Measurements from ENCODE around the gene PKN3. TPM values are rescaled to one million over a fixed set of nuclear protein-coding genes. Genes with fewer than 3 reads are reported as not detected.
A peak's percentile ranks its signal among the peaks of the same experiment; 100 is the strongest.

Gene PKN3
- total RNA-seq, 2 experiments from 2014 or later, result 9.3 to 10.7 TPM

DNA sequence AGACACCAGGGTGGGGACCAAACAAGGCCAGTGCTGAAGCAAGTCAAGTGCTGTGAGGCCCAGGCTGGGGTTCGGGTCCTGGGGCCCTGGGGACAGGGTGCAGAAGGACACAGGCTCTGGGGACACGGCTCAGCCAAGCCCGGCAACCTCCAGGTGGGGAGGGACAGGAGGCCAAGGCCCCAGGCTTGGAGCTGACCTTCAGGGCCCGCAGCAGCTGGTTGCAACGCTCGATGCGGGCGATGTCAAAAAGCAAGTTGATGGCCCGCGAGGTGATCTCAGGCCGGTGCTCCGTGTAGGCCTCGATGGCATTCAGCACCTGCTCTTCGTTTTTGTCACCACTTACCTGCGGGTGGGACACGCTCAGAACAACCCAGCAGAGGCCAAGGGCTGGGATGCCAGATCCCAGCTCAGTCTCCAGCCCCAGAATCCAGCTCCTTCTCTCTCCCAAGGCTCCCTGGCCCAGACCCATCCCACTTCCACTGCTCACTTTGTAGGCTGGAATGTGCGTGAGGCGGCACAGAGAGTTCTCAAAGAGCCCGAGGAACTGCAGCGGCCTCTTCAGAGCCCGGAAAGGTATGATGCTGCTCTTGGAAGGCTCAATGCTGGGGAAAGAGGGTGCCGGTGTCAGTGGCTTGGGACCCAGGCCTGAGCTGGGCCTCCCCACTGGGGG, 48.8 kb downstream of the PKN3 start:
- CTCF ChIA-PET, result interaction anchor here (0.6 to 1.1 kb wide), 2 partner anchors 112 kb away, joined by 3 read pairs; no protein-coding TSS in a partner anchor
- POLR2A ChIA-PET, result no interaction called here
- Mint-ChIP-seq H3K36me3 (ENCODE audit: low read depth) (no peaks in the 10 kb centered on the region), H3K27me3 (no peaks in the 10 kb centered on the region), H3K4me3 (no peak overlapping the region), H3K9me3 (no peaks in the 10 kb centered on the region), H3K4me1 (ENCODE audit: low read depth) (no peaks in the 10 kb centered on the region), H3K27ac (no peak overlapping the region)
- DNase-seq, result no peak
- ATAC-seq, result no peak
- intact Hi-C loops (cut with micrococcal nuclease), result no loop called here
- TF ChIP-seq CTCF (IDR thresholded peaks at IDR 0.05), result no peak

DNA sequence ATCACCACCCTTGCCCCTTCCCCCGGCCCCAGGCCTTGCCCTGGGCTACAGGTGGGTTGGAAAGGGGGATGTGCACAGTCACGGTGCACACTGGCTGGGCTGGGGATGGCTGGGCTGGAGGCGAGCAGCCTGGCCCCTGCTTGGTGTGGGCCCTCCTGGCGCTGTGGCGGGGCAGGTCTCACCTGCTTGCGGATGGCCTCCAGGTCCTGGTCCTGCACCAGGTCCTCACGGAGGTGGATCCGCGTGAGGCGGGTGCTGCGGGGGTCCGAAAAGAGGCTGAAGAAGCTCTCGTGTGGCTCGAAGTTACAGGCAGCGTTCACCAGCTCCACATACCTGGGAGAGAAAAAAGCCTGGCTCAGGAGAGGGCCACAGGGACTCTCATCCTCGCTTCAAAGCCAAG, 51.3 kb downstream of the PKN3 start:
- Mint-ChIP-seq H3K9me3 (no peaks in the 10 kb centered on the region), H3K27ac (no peak overlapping the region), H3K4me3 (no peak overlapping the region), H3K27me3 (no peaks in the 10 kb centered on the region), H3K4me1 (ENCODE audit: low read depth) (no peaks in the 10 kb centered on the region), H3K36me3 (ENCODE audit: low read depth) (no peaks in the 10 kb centered on the region)
- intact Hi-C loops (cut with micrococcal nuclease), result no loop called here
- DNase-seq (no peak), ATAC-seq (no peak)
- POLR2A ChIA-PET, result interaction anchor here (0.9 to 1.1 kb wide), 2 partner anchors 13 to 37 kb away, joined by 3 read pairs; no protein-coding TSS in a partner anchor
- CTCF ChIA-PET, result interaction anchor here (0.6 kb wide), 1 partner anchor 175 kb away, joined by 3 read pairs; no protein-coding TSS in a partner anchor
- TF ChIP-seq CTCF (IDR thresholded peaks at IDR 0.05), result no peak

DNA sequence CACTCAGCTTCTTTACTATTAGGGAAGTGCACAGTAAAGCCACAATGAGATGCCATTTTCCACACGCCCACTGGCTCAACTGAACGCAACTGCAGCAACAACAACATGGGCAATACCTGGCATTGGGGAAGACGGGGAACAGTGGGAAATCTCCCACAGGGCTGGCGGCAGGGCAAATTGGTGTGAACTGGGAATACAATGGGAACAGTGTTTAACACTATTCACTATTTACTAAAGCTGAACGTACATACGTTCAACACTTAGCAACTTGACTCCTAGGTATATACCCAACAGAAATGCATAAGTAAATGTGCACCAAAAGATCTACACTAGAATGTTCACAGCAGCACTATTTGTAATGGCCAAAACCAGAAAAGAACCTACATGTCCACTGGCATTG, 55.3 kb downstream of the PKN3 start:
- POLR2A ChIA-PET, result no interaction called here
- intact Hi-C loops (cut with micrococcal nuclease), result no loop called here
- H3K9me3 Mint-ChIP-seq, result no peaks in the 10 kb centered on the region

DNA sequence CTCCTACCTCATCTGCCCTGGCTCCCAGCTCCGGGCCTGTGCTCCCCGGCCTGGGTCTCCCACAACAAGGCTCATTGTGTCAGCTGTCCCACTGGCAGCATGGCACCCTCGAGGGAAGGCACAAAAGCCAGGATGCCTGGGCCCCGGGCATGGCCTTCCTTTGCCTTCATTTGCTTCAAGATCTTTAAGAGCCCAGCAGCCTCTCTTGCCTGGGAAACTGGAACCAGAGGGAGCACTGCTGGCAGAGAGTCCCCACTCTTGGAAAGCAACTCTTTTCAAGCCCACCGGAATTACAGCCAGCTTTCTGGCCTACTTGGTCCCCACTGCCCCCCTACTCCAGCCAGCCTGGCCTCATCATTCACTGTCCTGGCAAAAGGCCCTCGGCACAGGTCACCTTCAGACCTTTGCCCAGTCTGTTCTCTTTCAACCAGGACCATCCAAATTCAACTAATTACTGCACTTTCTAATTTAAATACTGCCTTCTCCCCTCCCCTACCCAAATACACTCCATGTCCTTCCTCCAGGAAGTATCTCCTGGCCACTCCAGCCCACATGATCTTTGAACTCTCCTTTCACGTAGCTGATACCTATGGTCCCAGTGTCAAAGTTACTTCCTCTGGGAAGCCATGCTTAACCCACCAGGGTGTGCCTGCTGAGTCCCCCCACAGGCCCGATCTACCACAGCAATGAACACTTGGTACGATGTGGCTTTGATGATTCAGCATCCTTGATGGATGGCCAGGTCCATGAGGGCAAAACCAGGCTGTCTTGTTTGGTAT, 60.6 kb downstream of the PKN3 start:
- ChIA-PET CTCF (no interaction called here), POLR2A (interaction anchor here (0.6 to 1.4 kb wide), 2 partner anchors 9 to 40 kb away, joined by 3 to 4 read pairs; partner anchors contain the start of gene ZER1)
- intact Hi-C loops (cut with micrococcal nuclease), result no loop called here
- Mint-ChIP-seq H3K27me3 (no peaks in the 10 kb centered on the region), H3K4me3 (no peak overlapping the region), H3K27ac (no peak overlapping the region), H3K9me3 (no peaks in the 10 kb centered on the region), H3K36me3 (ENCODE audit: low read depth) (no peaks in the 10 kb centered on the region), H3K4me1 (ENCODE audit: low read depth) (peaks cover 4% of the 10 kb centered on the region)
- DNase-seq (no peak), ATAC-seq (no peak)
- TF ChIP-seq CTCF (IDR thresholded peaks at IDR 0.05), result no peak

More for the DNA sequence above, 55.3 kb downstream of the PKN3 start:
- H3K27me3 Mint-ChIP-seq, result no peaks in the 10 kb centered on the region
- CTCF ChIA-PET, result no interaction called here
- H3K4me3 Mint-ChIP-seq, result no peak overlapping the region
- no peak for ATAC-seq
- H3K27ac Mint-ChIP-seq, result no peak overlapping the region
- no peak for DNase-seq
- H3K36me3 Mint-ChIP-seq (ENCODE audit: low read depth), result no peaks in the 10 kb centered on the region
- no peaks in the 10 kb centered on the region for H3K4me1 Mint-ChIP-seq (ENCODE audit: low read depth)
- TF ChIP-seq CTCF (IDR thresholded peaks at IDR 0.05), result no peak

- intact Hi-C loops (cut with micrococcal nuclease), result no loop called here
- H3K4me1 Mint-ChIP-seq (ENCODE audit: low read depth), result peaks cover 11% of the 10 kb centered on the region
- no peaks in the 10 kb centered on the region for H3K9me3 Mint-ChIP-seq
- TF ChIP-seq CTCF (IDR thresholded peaks at IDR 0.05), result no peak
- no peaks in the 10 kb centered on the region for H3K27me3 Mint-ChIP-seq
- ATAC-seq (peak; percentile 77), DNase-seq (peak; percentile 36)
- CTCF ChIA-PET, result interaction anchor here (1.0 to 1.5 kb wide), 3 partner anchors 39 to 164 kb away, joined by 3 read pairs; no protein-coding TSS in a partner anchor
- no peak overlapping the region for H3K4me3 Mint-ChIP-seq
- no peaks in the 10 kb centered on the region for H3K36me3 Mint-ChIP-seq (ENCODE audit: low read depth)
- POLR2A ChIA-PET, result no interaction called here
- H3K27ac Mint-ChIP-seq, result peak overlapping the region; percentile 10
Measured at GRCh38 chr9:128764361-128764760, 62.1 kb downstream of the PKN3 start.
